Kidney (tissue), 14 donors: ENCODE data around the gene FIS1. TPM values are rescaled to one million over a fixed set of nuclear protein-coding genes. Genes with fewer than 3 reads are reported as not detected.
"Not testable (repeated sequence)": the region's sequence is repeated elsewhere in the genome, so short reads cannot be mapped to it uniquely, and the experiment has no call there.

Source experiments
- DNase-seq, 5 donors: peaks; one replicate each; pipeline ENCODE4 v3.0.0-alpha.2; 2013 to 2020
- FAIRE-seq: peaks from 2 replicates; lab custom pipeline; 2012; peaks lifted over from hg19 to GRCh38; lab: Jason Lieb, UNC
- H3K27ac ChIP-seq, 2 donors: one replicate each; pipeline ENCODE4 v1.7.0; 2013; ENCODE audit warnings: low read depth in 2 of 2, low read length in 2 of 2, inconsistent platforms in 1 of 2
- H3K27me3 ChIP-seq: one replicate; pipeline ENCODE4 v1.7.1; 2013; ENCODE audit warnings: low read length, inconsistent platforms; ENCODE audit not compliant: control insufficient read depth, insufficient read depth
- H3K36me3 ChIP-seq, 3 donors: one replicate each; pipeline versions ENCODE4 v1.7.0 to v1.7.1; 2013; ENCODE audit warnings: low read length in 3 of 3, control low read depth in 1 of 3, inconsistent platforms in 1 of 3; ENCODE audit not compliant: insufficient read depth in 3 of 3, control insufficient read depth in 2 of 3
- H3K4me1 ChIP-seq, 3 donors: one replicate each; pipeline versions ENCODE4 v1.7.0 to v1.7.1; 2013; ENCODE audit warnings: low read length in 3 of 3, inconsistent platforms in 1 of 3, low read depth in 1 of 3; ENCODE audit not compliant: control insufficient read depth in 2 of 3, insufficient read depth in 2 of 3
- H3K4me3 ChIP-seq, 3 donors: one replicate each; pipeline versions ENCODE4 v1.7.0 to v1.8.1; 2013; ENCODE audit warnings: low read length in 3 of 3, control low read depth in 1 of 3, inconsistent platforms in 1 of 3
- H3K9ac ChIP-seq, 3 donors: one replicate each; pipeline versions ENCODE4 v1.7.0 to v1.7.1; 2013; ENCODE audit warnings: low read length in 3 of 3, control low read depth in 1 of 3, inconsistent platforms in 1 of 3
- H3K9me3 ChIP-seq, 3 donors: one replicate each; pipeline versions ENCODE4 v1.7.0 to v1.7.1; 2013; ENCODE audit warnings: low read length in 3 of 3, control low read depth in 1 of 3, inconsistent platforms in 1 of 3; ENCODE audit not compliant: control insufficient read depth in 2 of 3, insufficient read depth in 1 of 3
- intact Hi-C: fragments of 100-400 bp; cut with DNase I; formaldehyde crosslinking; loops from one replicate; pipeline ENCODE4 v1.11.1; 2022
- polyA plus RNA-seq: library from polyadenylated mRNA; stranded (reverse); fragments of 350-450 nt; fragmentation: Illumina TruSeq; extraction: RNeasy Lipid Tissue Mini Kit (QIAGEN cat#74804); gene quantifications from one replicate; pipeline ENCODE4 v1.2.3, GENCODE V29; 2014; ENCODE audit warnings: low read depth, low replicate concordance; ENCODE audit not compliant: insufficient read depth
- total RNA-seq: library from RNA; stranded (reverse); fragmentation: NEBNext Ultra II Directional; extraction: Animal tissue kit (Norgen Biotek cat#: 25700); gene quantifications from one replicate; pipeline ENCODE4 v1.2.1, GENCODE V29; 2021
- TF ChIP-seq, protein P1 (sequence below): IDR thresholded peaks from 3 replicates; pipeline ENCODE4 v1.5.1; 2012; ENCODE audit warnings: mild to moderate bottlenecking, moderate library complexity, borderline replicate concordance; ENCODE audit not compliant: insufficient read depth; ENCODE audit errors: extremely low read depth
- donor health status: control.
- donor health status: control.
- donor health status: control.
- donor health status: control.
- donor health status: control.
- donor health status: DM: yes; HTN: yes; CAD: no.
- donor health status: Normal renal cell carcinoma (clear cell type).

The FIS1 gene
- total and polyA plus RNA-seq, 2 donors from 2014 or later, result 180 to 472 TPM

DNA sequence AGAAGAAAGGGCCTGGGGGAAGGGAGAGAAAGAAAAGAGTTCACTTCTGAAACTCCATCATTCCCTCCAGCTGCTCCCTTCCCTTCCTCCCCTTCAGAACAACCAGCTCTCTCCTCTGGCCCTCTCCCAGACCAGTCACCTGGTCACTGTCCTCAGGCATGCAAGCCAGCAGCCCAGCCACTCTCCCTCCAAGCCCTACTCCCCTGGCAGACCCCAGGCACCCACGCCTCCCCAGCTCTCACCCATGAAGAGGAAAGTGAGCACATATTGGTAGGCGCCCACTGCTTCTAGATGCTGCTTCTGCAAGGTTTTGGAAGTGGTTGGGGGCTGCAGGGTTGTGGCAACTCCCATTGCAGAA, 44.4 kb downstream of the FIS1 start:
- no peaks in the 10 kb centered on the region for H3K9me3 ChIP-seq
- peak overlapping the region in 1 of 3 donors; percentile 3 for H3K4me3 ChIP-seq
- H3K27me3 ChIP-seq, result peaks cover 5% of the 10 kb centered on the region
- no peak overlapping the region for H3K27ac ChIP-seq
- no peak for FAIRE-seq
- no peaks in the 10 kb centered on the region for H3K36me3 ChIP-seq
- peaks cover 0 to 2% (median 0%) of the 10 kb centered on the region in 3 donors for H3K4me1 ChIP-seq
- no peak overlapping the region for H3K9ac ChIP-seq
- TF ChIP-seq, protein P1, sequence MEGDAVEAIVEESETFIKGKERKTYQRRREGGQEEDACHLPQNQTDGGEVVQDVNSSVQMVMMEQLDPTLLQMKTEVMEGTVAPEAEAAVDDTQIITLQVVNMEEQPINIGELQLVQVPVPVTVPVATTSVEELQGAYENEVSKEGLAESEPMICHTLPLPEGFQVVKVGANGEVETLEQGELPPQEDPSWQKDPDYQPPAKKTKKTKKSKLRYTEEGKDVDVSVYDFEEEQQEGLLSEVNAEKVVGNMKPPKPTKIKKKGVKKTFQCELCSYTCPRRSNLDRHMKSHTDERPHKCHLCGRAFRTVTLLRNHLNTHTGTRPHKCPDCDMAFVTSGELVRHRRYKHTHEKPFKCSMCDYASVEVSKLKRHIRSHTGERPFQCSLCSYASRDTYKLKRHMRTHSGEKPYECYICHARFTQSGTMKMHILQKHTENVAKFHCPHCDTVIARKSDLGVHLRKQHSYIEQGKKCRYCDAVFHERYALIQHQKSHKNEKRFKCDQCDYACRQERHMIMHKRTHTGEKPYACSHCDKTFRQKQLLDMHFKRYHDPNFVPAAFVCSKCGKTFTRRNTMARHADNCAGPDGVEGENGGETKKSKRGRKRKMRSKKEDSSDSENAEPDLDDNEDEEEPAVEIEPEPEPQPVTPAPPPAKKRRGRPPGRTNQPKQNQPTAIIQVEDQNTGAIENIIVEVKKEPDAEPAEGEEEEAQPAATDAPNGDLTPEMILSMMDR, result no peak
- no peak for DNase-seq
- intact Hi-C loops, result no loop called here

DNA sequence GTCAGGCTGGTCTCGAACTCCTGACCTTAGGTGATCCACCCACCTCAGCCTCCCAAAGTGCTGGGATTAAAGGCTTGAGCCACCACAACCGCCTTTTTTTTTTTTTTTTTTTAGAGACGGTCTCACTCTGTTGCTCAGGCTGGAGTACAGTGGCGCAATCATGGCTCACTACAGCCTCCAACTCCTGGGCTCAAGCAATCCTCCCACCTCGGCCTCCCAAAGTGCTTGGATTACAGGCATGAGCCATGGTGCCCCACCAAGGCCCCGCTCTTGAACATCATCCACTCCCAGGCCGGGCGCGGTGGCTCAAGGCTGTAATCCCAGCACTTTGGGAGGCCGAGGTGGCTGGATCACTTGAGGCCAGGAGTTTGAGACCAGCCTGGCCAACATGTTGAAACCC, 45.4 kb downstream of the FIS1 start:
- H3K27me3 ChIP-seq, H3K9me3 ChIP-seq, H3K9ac ChIP-seq, H3K4me1 ChIP-seq, intact Hi-C loops, H3K36me3 ChIP-seq, FAIRE-seq, H3K27ac ChIP-seq, H3K4me3 ChIP-seq, DNase-seq: not testable (repeated sequence)

DNA sequence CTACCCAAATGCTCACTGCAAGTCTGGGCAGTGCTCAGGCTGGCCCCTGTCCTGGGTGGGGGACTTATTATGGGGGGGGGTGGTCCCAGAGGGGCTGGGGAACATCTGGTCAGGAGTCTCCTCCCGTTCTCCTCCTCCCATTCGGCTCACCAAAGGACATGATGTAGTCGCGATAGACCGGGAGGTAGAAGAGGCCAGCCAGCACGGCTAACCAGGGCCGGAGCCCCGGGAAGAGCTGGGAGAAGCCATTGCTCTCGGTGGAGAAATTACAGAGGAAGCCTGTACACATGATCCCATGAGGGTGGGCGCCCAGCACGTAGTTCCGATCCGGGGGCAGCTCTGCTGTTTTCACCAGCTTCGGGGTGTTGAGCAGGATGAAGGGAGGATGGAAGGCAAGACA, 46.4 kb downstream of the FIS1 start:
- DNase-seq, result no peak
- Histone ChIP-seq H3K9me3 (no peaks in the 10 kb centered on the region), H3K4me3 (no peak overlapping the region), H3K27me3 (peaks cover 5% of the 10 kb centered on the region), H3K4me1 (peaks cover 0 to 2% (median 0%) of the 10 kb centered on the region in 3 donors), H3K27ac (no peak overlapping the region), H3K36me3 (no peaks in the 10 kb centered on the region), H3K9ac (no peak overlapping the region)
- intact Hi-C loops, result no loop called here
- TF ChIP-seq, protein P1, result no peak
- no peak for FAIRE-seq

DNA sequence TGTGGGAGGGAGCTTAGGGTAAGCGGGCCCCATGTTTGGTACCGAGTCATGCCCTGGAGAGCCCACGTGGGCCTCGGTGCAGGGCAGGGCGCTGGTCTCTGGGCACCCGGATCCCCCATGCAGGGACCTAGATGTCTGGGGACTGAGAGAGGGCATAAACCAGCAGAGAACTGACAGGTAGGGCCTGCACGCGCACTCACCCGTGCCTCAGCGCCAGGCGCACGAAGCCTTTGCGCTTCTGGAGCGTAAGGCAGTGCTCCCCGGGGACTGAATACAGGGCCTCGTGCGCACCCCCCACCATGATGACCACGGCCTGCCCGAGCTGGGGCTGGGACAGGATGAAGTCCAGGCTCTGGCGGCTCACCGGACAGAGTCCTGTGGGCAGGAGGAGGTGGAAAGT, 46.9 kb downstream of the FIS1 start:
- TF ChIP-seq, protein P1, result no peak
- Histone ChIP-seq H3K9me3 (no peaks in the 10 kb centered on the region), H3K9ac (no peak overlapping the region), H3K4me3 (no peak overlapping the region), H3K36me3 (no peaks in the 10 kb centered on the region), H3K27ac (no peak overlapping the region), H3K4me1 (peaks cover 0 to 2% (median 0%) of the 10 kb centered on the region in 3 donors), H3K27me3 (peaks cover 5% of the 10 kb centered on the region)
- no peak for DNase-seq
- intact Hi-C loops, result no loop called here
- FAIRE-seq, result no peak
